Activated naive CD8-positive, alpha-beta T cell treated with anti-CD3 and anti-CD28 coated beads, Interleukin-2, amount 50 U/mL, for 24 hours (primary cell): ENCODE data around the gene SLC17A1.

Experiments
- ATAC-seq: fragments of 150-1000 bp; cut with Tn5 transposase; one replicate; pipeline ENCODE4 v1.10.0; 2021
- DNase-seq: peaks from one replicate; pipeline ENCODE4 v3.0.0; 2021
- H3K27ac Mint-ChIP-seq: one replicate; pipeline ENCODE4 v1.8.0; 2021; ENCODE audit warnings: mild to moderate bottlenecking, mixed read lengths
- H3K27me3 Mint-ChIP-seq: one replicate; pipeline ENCODE4 v1.8.0; 2021; ENCODE audit warnings: mixed read lengths
- H3K36me3 Mint-ChIP-seq: one replicate; pipeline ENCODE4 v1.8.0; 2021; ENCODE audit warnings: low read depth, mixed read lengths
- H3K4me1 Mint-ChIP-seq: one replicate; pipeline ENCODE4 v1.8.0; 2021; ENCODE audit warnings: mixed read lengths
- H3K4me3 Mint-ChIP-seq: one replicate; pipeline ENCODE4 v1.8.0; 2021; ENCODE audit warnings: mild to moderate bottlenecking, moderate library complexity, mixed read lengths
- H3K9me3 Mint-ChIP-seq: one replicate; pipeline ENCODE4 v1.8.0; 2021; ENCODE audit warnings: mixed read lengths

SLC17A1 gene

GRCh38 chr6:25852756-25853155 lies 20.9 kb upstream of the SLC17A1 start:
- Mint-ChIP-seq H3K27me3 (no peaks in the 10 kb centered on the region), H3K36me3 (no peaks in the 10 kb centered on the region), H3K9me3 (peaks cover 3% of the 10 kb centered on the region), H3K4me3 (no peak overlapping the region), H3K4me1 (peaks cover 3% of the 10 kb centered on the region), H3K27ac (no peak overlapping the region)
- ATAC-seq (no peak), DNase-seq (no peak)

DNA sequence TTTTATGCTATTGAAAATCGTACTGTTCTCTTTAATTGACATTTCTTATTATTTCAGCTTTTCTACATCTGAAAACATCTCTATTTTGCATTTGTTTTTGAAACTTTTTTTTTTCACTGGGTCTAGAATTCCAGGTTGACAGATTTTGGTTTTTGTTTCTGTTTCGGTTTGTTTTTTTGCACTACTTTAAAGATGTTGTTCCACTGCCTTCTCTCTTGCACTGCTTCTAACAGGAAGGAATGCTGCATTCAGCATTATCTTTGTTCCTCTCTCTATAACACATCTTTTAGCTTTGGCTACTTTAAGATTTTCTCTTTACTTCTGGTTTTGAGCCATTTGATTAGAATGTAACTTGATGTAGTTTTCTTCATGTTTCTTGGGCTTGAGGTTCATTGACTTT lies 20.1 kb upstream of the SLC17A1 start:
- H3K9me3 Mint-ChIP-seq, result peaks cover 3% of the 10 kb centered on the region
- no peak overlapping the region for H3K27ac Mint-ChIP-seq
- H3K27me3 Mint-ChIP-seq, result peaks cover 3% of the 10 kb centered on the region
- peaks cover 3% of the 10 kb centered on the region for H3K4me1 Mint-ChIP-seq
- DNase-seq (no peak), ATAC-seq (no peak)
- H3K4me3 Mint-ChIP-seq, result no peak overlapping the region
- H3K36me3 Mint-ChIP-seq, result no peaks in the 10 kb centered on the region

- ATAC-seq, result no peak
- Mint-ChIP-seq H3K9me3 (no peaks in the 10 kb centered on the region), H3K36me3 (no peaks in the 10 kb centered on the region), H3K4me1 (no peaks in the 10 kb centered on the region), H3K27ac (no peak overlapping the region), H3K27me3 (peaks cover 8% of the 10 kb centered on the region), H3K4me3 (no peak overlapping the region)
- DNase-seq, result no peak
Observed at GRCh38 chr6:25844518-25844917, 12.7 kb upstream of the SLC17A1 start.

- H3K27ac Mint-ChIP-seq, result no peak overlapping the region
- no peaks in the 10 kb centered on the region for H3K36me3 Mint-ChIP-seq
- ATAC-seq (peak; percentile 97), DNase-seq (no peak)
- H3K4me3 Mint-ChIP-seq, result no peak overlapping the region
- H3K27me3 Mint-ChIP-seq, result peaks cover 8% of the 10 kb centered on the region
- H3K9me3 Mint-ChIP-seq, result no peaks in the 10 kb centered on the region
- no peaks in the 10 kb centered on the region for H3K4me1 Mint-ChIP-seq
Observed at GRCh38 chr6:25842526-25842925, 10.7 kb upstream of the SLC17A1 start.

DNA sequence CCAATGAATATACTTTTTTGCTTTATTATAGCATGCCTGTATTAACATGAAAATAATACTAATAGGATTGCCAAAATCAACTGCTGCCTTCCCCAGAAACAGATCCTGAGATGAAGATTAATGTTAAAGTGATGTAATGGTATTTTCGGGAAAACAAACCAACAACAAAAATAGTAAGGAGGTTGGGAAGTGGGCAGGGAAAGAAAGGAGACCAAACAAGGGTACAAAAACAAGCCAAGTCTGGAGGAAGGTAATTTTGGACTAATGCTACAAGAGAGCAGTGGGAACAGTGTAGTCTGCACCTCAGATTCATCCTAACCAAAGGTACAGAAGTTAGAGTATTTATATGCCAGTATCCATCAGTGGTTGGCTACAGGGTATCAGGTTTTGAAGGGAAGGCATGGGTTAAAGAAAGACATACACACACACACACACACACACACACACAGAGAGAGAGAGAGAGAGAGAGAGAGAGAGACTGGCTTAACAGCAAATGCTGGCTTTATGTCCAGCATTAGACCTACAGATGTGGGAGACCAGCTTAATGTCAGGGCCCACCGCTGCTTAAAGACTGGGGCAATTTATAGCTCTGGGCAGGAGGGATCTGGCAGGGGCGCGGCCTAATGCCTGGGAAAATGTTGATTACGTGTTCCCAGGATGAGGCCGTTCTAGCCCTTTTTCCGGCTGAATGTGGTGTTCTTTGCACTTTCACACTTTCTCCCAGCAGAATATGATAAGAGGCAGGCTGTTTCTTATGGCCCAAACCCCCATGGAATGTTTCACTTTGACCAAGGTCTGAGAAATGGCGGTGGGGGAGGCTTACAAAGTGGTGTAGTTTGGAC lies 3.8 kb upstream of the SLC17A1 start:
- no peak overlapping the region for H3K27ac Mint-ChIP-seq
- no peak overlapping the region for H3K4me3 Mint-ChIP-seq
- H3K27me3 Mint-ChIP-seq, result peaks cover 11% of the 10 kb centered on the region
- DNase-seq, result no peak
- H3K9me3 Mint-ChIP-seq, result no peaks in the 10 kb centered on the region
- no peaks in the 10 kb centered on the region for H3K36me3 Mint-ChIP-seq
- no peak for ATAC-seq
- H3K4me1 Mint-ChIP-seq, result no peaks in the 10 kb centered on the region

DNA sequence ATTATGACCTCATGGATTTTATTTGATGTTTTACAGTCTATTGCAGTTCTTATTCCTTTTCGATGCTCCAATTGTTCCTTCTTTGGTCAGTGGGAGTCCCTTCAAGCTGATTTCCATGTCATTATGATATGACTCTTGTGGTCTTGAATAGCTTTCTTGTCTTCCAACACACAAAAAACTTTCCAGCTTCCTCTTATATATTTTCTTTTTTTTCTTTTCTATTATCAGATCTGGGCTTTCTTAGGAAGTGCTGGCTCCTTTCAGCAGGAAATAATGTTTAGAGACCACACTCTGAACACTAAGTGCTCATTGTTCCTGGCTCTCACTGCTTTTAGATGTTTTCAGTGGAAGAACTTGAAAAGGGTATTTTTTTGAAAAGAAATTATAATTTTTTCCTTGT lies 3.1 kb upstream of the SLC17A1 start:
- Mint-ChIP-seq H3K27ac (no peak overlapping the region), H3K36me3 (no peaks in the 10 kb centered on the region), H3K27me3 (peaks cover 13% of the 10 kb centered on the region), H3K4me3 (no peak overlapping the region), H3K4me1 (no peaks in the 10 kb centered on the region), H3K9me3 (no peaks in the 10 kb centered on the region)
- ATAC-seq (no peak), DNase-seq (no peak)

- Mint-ChIP-seq H3K36me3 (no peaks in the 10 kb centered on the region), H3K27me3 (peaks cover 13% of the 10 kb centered on the region), H3K4me3 (no peak overlapping the region), H3K27ac (no peak overlapping the region), H3K4me1 (peaks cover 3% of the 10 kb centered on the region), H3K9me3 (no peaks in the 10 kb centered on the region)
- no peak for ATAC-seq
- no peak for DNase-seq
Observed at GRCh38 chr6:25833136-25833535, 1.3 kb upstream of the SLC17A1 start.

- Mint-ChIP-seq H3K4me1 (peaks cover 3% of the 10 kb centered on the region), H3K36me3 (no peaks in the 10 kb centered on the region), H3K9me3 (no peaks in the 10 kb centered on the region), H3K27ac (no peak overlapping the region), H3K27me3 (peaks cover 14% of the 10 kb centered on the region), H3K4me3 (no peak overlapping the region)
- no peak for ATAC-seq
- DNase-seq, result no peak
Observed at GRCh38 chr6:25832670-25833069, 818 bp upstream of the SLC17A1 start.

DNA sequence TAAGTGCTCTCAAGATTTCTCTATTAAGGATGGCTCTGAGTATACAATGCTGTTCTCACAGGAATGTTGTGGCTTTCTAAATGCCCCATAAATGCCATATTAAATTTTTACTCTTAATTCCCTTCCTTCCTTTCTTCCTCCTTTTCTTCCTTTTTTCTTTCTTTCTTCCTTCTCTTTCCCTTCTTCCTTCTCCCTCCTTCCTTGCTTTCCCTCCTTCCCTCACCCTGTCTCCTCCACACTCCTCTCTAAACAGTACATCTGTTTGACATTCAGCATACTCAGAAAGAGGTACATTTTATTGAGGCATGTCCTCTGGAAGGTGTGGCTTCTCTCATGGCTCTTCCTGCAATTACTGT lies 433 bp upstream of the SLC17A1 start:
- no peak for ATAC-seq
- Mint-ChIP-seq H3K4me1 (peaks cover 3% of the 10 kb centered on the region), H3K9me3 (no peaks in the 10 kb centered on the region), H3K4me3 (no peak overlapping the region), H3K36me3 (no peaks in the 10 kb centered on the region), H3K27ac (no peak overlapping the region), H3K27me3 (peaks cover 14% of the 10 kb centered on the region)
- no peak for DNase-seq

DNA sequence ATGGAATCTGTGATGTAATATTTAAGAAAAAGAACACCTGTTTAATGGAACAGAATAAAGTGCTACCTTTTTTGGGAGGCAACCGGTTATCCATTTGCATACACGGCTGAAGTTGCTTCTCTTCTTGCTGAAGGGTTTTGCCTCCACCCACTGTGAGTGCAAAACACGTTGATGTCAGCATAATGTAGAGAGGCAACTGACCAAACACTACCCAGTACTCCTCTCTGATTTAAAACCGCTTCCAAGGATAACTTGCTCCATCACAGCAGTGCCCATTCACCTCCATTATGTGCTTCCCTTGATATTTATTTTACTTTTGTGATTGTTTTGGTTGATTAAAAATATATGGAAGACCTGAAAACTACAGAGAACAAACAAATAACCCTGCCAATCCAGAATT lies 1.4 kb downstream of the SLC17A1 start:
- H3K9me3 Mint-ChIP-seq, result peaks cover 9% of the 10 kb centered on the region
- peaks cover 20% of the 10 kb centered on the region for H3K27me3 Mint-ChIP-seq
- H3K4me1 Mint-ChIP-seq, result peaks cover 3% of the 10 kb centered on the region
- H3K36me3 Mint-ChIP-seq, result no peaks in the 10 kb centered on the region
- DNase-seq (no peak), ATAC-seq (no peak)
- no peak overlapping the region for H3K27ac Mint-ChIP-seq
- H3K4me3 Mint-ChIP-seq, result no peak overlapping the region

DNA sequence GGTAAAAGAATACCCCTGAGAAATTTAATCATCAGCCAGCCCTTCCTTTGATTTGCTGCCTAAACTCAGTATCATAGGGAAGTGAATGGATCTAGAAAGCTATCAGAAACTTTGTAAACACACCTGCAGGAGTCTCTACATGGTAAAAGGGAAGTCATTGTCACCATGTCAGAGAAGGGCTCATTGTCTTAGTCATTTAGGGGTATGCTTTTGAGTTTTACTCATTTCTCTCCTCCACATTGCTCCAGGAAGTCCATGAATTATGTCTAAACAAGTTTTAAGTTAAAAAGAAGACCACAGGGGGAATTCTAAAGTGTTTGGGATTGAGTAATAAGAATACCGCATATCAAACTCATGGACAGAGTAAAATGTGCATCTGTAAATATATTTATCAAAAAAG lies 2.5 kb downstream of the SLC17A1 start:
- Mint-ChIP-seq H3K36me3 (no peaks in the 10 kb centered on the region), H3K27me3 (peaks cover 26% of the 10 kb centered on the region), H3K9me3 (peaks cover 17% of the 10 kb centered on the region), H3K4me1 (peaks cover 3% of the 10 kb centered on the region), H3K4me3 (no peak overlapping the region), H3K27ac (no peak overlapping the region)
- no peak for DNase-seq
- ATAC-seq, result no peak

DNA sequence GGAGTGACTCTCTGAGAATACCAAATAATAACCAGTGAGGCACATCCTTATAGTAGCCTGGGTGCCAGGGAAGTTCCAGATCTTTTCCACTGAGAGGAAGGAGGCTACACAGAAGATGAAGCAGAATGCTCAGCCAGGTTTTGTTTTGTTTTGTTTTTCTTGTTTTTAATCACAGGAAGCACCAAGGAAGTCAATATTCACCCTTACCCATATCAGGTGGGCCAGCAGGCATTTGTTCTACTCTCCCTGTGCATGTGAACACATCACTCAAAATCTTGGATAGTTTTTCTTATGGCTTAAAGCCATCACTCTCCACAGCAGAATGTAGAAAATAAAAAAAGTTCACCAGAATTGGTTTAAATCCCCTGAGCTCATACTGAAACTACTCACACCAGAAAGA lies 10.5 kb downstream of the SLC17A1 start:
- Mint-ChIP-seq H3K27ac (no peak overlapping the region), H3K4me3 (no peak overlapping the region), H3K9me3 (peaks cover 21% of the 10 kb centered on the region), H3K4me1 (no peaks in the 10 kb centered on the region), H3K27me3 (peaks cover 36% of the 10 kb centered on the region), H3K36me3 (no peaks in the 10 kb centered on the region)
- DNase-seq (no peak), ATAC-seq (no peak)

GRCh38 chr6:25816252-25816651 lies 15.6 kb downstream of the SLC17A1 start:
- Mint-ChIP-seq H3K27ac (no peak overlapping the region), H3K27me3 (peaks cover 18% of the 10 kb centered on the region), H3K4me1 (no peaks in the 10 kb centered on the region), H3K4me3 (no peak overlapping the region), H3K9me3 (no peaks in the 10 kb centered on the region), H3K36me3 (no peaks in the 10 kb centered on the region)
- no peak for ATAC-seq
- DNase-seq, result no peak

GRCh38 chr6:25815194-25815593 lies 16.7 kb downstream of the SLC17A1 start:
- Mint-ChIP-seq H3K27me3 (peaks cover 16% of the 10 kb centered on the region), H3K36me3 (no peaks in the 10 kb centered on the region), H3K4me3 (no peak overlapping the region), H3K9me3 (no peaks in the 10 kb centered on the region), H3K27ac (no peak overlapping the region), H3K4me1 (no peaks in the 10 kb centered on the region)
- DNase-seq (no peak), ATAC-seq (no peak)

GRCh38 chr6:25804804-25805203 lies 27.0 kb downstream of the SLC17A1 start:
- ATAC-seq, result no peak
- Mint-ChIP-seq H3K4me3 (no peak overlapping the region), H3K27me3 (peaks cover 36% of the 10 kb centered on the region), H3K4me1 (peaks cover 2% of the 10 kb centered on the region), H3K9me3 (no peaks in the 10 kb centered on the region), H3K36me3 (no peaks in the 10 kb centered on the region), H3K27ac (no peak overlapping the region)
- DNase-seq, result no peak

- peaks cover 34% of the 10 kb centered on the region for H3K27me3 Mint-ChIP-seq
- no peak overlapping the region for H3K4me3 Mint-ChIP-seq
- ATAC-seq (no peak), DNase-seq (no peak)
- H3K9me3 Mint-ChIP-seq, result no peaks in the 10 kb centered on the region
- H3K4me1 Mint-ChIP-seq, result peaks cover 2% of the 10 kb centered on the region
- H3K27ac Mint-ChIP-seq, result no peak overlapping the region
- no peaks in the 10 kb centered on the region for H3K36me3 Mint-ChIP-seq
Observed at GRCh38 chr6:25801436-25801835, 30.4 kb downstream of the SLC17A1 start.
